ENCODE measurements around the gene ZBTB17. TPM values are rescaled to one million over a fixed set of nuclear protein-coding genes. Genes with fewer than 3 reads are reported as not detected.

ZBTB17 gene
- total RNA-seq, 1 experiment from 2014 or later, result 22.1 TPM

DNA sequence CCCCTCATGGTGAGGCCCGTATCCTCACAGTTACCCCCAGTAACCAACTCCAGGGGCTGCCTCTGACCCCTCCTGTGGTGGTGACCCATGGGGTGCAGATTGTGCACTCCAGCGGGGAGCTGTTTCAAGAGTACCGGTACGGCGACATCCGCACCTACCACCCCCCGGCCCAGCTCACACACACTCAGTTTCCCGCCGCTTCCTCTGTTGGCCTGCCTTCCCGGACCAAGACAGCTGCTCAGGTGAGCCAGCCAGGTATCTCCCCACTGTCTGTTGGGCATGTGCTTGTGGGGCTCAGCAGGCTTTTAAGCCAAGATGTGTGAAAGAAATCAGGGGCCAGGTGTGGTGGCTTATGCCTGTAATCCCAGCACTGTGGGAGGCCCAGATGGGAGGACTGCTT, 39.9 kb downstream of the ZBTB17 start:
- intact Hi-C loops (cut with micrococcal nuclease; ENCODE audit: unreplicated experiment), result no loop called here
- CTCF ChIA-PET, result no interaction called here
- Mint-ChIP-seq H3K4me1 (ENCODE audit: low read depth, unreplicated experiment) (no peaks in the 10 kb centered on the region), H3K4me3 (ENCODE audit: low read depth, unreplicated experiment) (no peak overlapping the region), H3K27me3 (ENCODE audit: unreplicated experiment) (no peaks in the 10 kb centered on the region), H3K27ac (ENCODE audit: unreplicated experiment) (no peak overlapping the region), H3K9me3 (ENCODE audit: low read depth, unreplicated experiment) (no peaks in the 10 kb centered on the region), H3K36me3 (ENCODE audit: insufficient read depth, unreplicated experiment) (peaks cover 68% of the 10 kb centered on the region)
- no TSS peak for BruUV-seq (replicated peaks)
- TF ChIP-seq, protein P1, sequence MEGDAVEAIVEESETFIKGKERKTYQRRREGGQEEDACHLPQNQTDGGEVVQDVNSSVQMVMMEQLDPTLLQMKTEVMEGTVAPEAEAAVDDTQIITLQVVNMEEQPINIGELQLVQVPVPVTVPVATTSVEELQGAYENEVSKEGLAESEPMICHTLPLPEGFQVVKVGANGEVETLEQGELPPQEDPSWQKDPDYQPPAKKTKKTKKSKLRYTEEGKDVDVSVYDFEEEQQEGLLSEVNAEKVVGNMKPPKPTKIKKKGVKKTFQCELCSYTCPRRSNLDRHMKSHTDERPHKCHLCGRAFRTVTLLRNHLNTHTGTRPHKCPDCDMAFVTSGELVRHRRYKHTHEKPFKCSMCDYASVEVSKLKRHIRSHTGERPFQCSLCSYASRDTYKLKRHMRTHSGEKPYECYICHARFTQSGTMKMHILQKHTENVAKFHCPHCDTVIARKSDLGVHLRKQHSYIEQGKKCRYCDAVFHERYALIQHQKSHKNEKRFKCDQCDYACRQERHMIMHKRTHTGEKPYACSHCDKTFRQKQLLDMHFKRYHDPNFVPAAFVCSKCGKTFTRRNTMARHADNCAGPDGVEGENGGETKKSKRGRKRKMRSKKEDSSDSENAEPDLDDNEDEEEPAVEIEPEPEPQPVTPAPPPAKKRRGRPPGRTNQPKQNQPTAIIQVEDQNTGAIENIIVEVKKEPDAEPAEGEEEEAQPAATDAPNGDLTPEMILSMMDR (IDR thresholded peaks at IDR 0.05; ENCODE audit: unreplicated experiment), result no peak
- no peak for DNase-seq

GRCh38 chr1:15935056-15935950, 40.6 kb downstream of the ZBTB17 start:
- TF ChIP-seq, protein P1 (IDR thresholded peaks at IDR 0.05; ENCODE audit: unreplicated experiment), result no peak
- H3K4me3 Mint-ChIP-seq (ENCODE audit: low read depth, unreplicated experiment), result no peak overlapping the region
- no peaks in the 10 kb centered on the region for H3K27me3 Mint-ChIP-seq (ENCODE audit: unreplicated experiment)
- H3K27ac Mint-ChIP-seq (ENCODE audit: unreplicated experiment), result no peak overlapping the region
- H3K9me3 Mint-ChIP-seq (ENCODE audit: low read depth, unreplicated experiment), result no peaks in the 10 kb centered on the region
- DNase-seq, result no peak
- H3K4me1 Mint-ChIP-seq (ENCODE audit: low read depth, unreplicated experiment), result no peaks in the 10 kb centered on the region
- H3K36me3 Mint-ChIP-seq (ENCODE audit: insufficient read depth, unreplicated experiment), result peaks cover 72% of the 10 kb centered on the region
- CTCF ChIA-PET, result no interaction called here
- BruUV-seq (replicated peaks), result no TSS peak
- intact Hi-C loops (cut with micrococcal nuclease; ENCODE audit: unreplicated experiment), result no loop called here

- Mint-ChIP-seq H3K27me3 (ENCODE audit: unreplicated experiment) (no peaks in the 10 kb centered on the region), H3K4me3 (ENCODE audit: low read depth, unreplicated experiment) (no peak overlapping the region), H3K4me1 (ENCODE audit: low read depth, unreplicated experiment) (no peaks in the 10 kb centered on the region), H3K27ac (ENCODE audit: unreplicated experiment) (no peak overlapping the region), H3K36me3 (ENCODE audit: insufficient read depth, unreplicated experiment) (peaks cover 71% of the 10 kb centered on the region), H3K9me3 (ENCODE audit: low read depth, unreplicated experiment) (no peaks in the 10 kb centered on the region)
- TF ChIP-seq, protein P1 (IDR thresholded peaks at IDR 0.05; ENCODE audit: unreplicated experiment), result no peak
- intact Hi-C loops (cut with micrococcal nuclease; ENCODE audit: unreplicated experiment), result no loop called here
- CTCF ChIA-PET, result no interaction called here
- BruUV-seq (replicated peaks), result no TSS peak
- no peak for DNase-seq
These were observed 41.5 kb downstream of the ZBTB17 start for GRCh38 chr1:15934211-15935055.

- Mint-ChIP-seq H3K4me1 (ENCODE audit: low read depth, unreplicated experiment) (no peaks in the 10 kb centered on the region), H3K9me3 (ENCODE audit: low read depth, unreplicated experiment) (no peaks in the 10 kb centered on the region), H3K36me3 (ENCODE audit: insufficient read depth, unreplicated experiment) (peaks cover 73% of the 10 kb centered on the region), H3K27ac (ENCODE audit: unreplicated experiment) (no peak overlapping the region), H3K27me3 (ENCODE audit: unreplicated experiment) (no peaks in the 10 kb centered on the region), H3K4me3 (ENCODE audit: low read depth, unreplicated experiment) (no peak overlapping the region)
- CTCF ChIA-PET, result no interaction called here
- no TSS peak for BruUV-seq (replicated peaks)
- intact Hi-C loops (cut with micrococcal nuclease; ENCODE audit: unreplicated experiment), result no loop called here
- TF ChIP-seq, protein P1 (IDR thresholded peaks at IDR 0.05; ENCODE audit: unreplicated experiment), result no peak
- DNase-seq, result no peak
These were observed 42.2 kb downstream of the ZBTB17 start for GRCh38 chr1:15933684-15934083.
